Activated gamma-delta T cell (primary cell): Measurements from ENCODE around the gene OR52N4.
"Not testable (repeated sequence)": the region's sequence is repeated elsewhere in the genome, so short reads cannot be mapped to it uniquely, and the experiment has no call there.

Source experiments
- DNase-seq: peaks from one replicate; lab custom pipeline; 2025; lab: John Stamatoyannopoulos, UW
- total RNA-seq, 2 donors: gene quantifications; one replicate each; lab custom pipeline; 2026; lab: John Stamatoyannopoulos, UW

OR52N4 gene
- 0.96 to 2.6 reads per million in 2 donors for total RNA-seq

- DNase-seq, result no peak
Observed at GRCh38 chr11:5753943-5754342, at the start of gene OR52N4. Gene OR52N4 (plus strand): TSS chr11:5754243. CDS start chr11:5754741, 498 bp downstream.

DNA sequence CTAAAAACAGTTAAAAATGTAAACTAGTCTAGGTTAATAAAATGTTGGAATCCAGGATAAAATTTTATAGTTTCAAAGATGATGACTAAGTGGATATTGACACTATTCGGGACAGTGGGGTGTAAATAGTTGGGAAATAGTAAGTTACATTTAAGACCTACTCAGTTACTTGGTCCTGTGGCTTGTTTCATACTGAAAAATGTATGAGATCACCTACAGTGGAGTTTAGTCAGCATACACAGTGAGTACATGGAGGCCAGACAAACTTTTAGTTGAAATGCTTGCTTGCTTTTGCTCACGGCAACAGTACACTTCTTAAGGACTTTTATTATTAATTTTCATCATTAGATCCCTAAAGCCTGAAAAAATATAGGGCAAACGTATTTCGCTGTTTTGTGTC is 48.4 kb upstream of the OR52N4 start:
- no peak for DNase-seq

- DNase-seq, result no peak
Observed at GRCh38 chr11:5712507-5712906, 41.5 kb upstream of the OR52N4 start.

DNA sequence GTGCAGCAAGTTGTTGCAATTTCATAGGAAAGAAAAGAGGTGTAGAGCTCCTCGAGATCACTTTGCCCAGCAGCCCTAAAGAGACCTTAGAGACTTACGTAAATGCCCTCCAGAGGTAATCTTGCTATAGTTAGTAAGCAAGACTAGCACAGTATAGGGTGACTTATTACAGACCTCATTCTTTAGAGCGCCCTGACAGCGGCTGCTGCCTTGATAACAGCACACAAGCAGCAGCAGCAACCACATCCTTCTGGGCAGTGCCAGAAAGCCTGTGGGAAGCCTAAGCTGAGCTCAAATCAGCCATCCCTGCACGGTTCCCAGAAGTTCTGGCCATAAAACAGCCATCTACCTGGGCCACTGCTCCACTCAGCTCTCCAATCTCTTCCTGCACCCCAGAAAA is 40.3 kb upstream of the OR52N4 start:
- DNase-seq, result no peak

DNA sequence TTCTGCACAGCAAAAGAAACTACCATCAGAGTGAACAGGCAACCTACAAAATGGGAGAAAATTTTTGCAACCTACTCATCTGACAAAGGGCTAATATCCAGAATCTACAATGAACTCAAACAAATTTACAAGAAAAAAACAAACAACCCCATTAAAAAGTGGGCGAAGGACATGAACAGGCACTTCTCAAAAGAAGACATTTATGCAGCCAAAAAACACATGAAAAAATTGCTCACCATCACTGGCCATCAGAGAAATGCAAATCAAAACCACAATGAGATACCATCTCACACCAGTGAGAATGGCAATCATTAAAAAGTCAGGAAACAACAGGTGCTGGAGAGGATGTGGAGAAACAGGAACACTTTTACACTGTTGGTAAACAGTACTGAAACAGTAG is 37.5 kb upstream of the OR52N4 start:
- not testable (repeated sequence) for DNase-seq

- DNase-seq, result no peak
Observed at GRCh38 chr11:5719703-5720495, 34.1 kb upstream of the OR52N4 start.

DNA sequence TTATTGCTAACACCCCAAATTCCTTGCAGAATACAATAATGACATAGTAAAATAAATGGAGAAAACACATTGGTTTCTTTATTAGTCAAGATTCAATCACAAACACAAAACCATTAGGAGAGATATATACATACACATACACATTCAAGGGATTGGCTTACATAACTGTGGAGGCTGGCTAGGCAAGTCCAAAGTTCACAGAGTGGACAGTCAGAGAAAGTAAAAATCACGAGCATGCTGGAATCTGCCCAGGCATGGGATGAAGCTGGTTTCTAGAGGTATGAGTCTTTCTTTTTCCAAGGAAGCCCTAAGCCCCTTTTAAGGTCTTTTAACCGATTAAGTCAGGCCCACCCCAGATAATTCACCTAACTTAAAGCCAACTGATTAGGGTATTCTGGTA is 31.4 kb upstream of the OR52N4 start:
- DNase-seq, result no peak

GRCh38 chr11:5726351-5726750 is 27.7 kb upstream of the OR52N4 start:
- no peak for DNase-seq

DNA sequence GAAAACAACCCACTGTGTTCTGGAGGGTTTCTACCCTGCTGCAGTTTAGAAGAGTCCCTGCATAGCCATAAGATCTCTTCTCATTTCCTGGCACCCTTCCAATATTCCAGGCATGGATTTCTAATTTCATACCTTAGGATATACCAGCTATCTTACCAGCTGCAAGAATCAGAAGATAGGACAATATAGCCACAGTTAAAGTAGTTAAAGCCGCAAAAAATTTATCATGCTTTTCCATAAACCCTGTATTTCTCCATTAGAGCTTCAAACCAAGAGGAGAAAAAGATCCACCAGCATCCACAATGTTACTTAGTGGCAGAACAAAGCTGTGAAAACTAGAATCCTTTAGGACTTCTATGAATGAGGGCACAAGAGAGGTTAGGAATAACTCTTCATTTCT is 26.4 kb upstream of the OR52N4 start:
- DNase-seq, result no peak

GRCh38 chr11:5736396-5736795 is 17.6 kb upstream of the OR52N4 start, which contains the start of gene OR56B1:
Gene OR56B1 (plus strand): TSS chr11:5736448. CDS start chr11:5736517, 69 bp downstream.
- DNase-seq, result no peak

- no peak for DNase-seq
Observed at GRCh38 chr11:5737091-5737490, 17.0 kb upstream of the OR52N4 start.

DNA sequence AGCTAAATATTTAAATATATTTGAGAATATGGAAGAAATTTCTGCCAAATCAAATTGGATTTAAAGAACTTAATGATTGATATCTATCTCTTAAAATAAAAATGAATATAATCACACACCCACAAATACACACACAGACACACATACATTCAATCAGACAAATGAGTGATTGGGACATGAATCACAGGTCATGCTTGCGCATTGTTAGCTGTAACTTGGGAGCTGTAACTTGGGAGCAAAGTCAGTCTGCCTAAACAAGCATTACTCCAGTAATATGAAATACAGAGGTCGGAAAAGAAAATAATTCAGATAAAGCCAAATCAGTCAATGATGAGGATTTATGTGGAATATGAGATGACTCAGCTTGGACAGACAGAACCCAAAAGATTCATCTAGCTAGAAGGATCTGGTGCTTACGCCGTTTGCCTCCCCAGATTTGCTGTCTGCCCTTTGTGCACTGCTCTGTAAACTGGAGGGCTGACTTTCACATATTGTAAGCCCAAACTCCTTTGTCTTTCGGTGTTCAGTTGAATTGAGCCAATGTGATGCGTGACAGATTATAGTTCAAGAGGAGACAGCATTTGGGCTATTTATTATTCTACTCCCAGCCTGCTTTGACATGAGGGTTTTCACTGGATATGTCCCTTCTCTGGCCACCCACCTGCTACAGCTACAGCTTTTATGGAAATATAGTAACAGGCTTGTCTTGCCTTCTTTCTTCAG is 16.2 kb upstream of the OR52N4 start:
- no peak for DNase-seq

GRCh38 chr11:5738431-5738830 is 15.6 kb upstream of the OR52N4 start:
- DNase-seq, result no peak

DNA sequence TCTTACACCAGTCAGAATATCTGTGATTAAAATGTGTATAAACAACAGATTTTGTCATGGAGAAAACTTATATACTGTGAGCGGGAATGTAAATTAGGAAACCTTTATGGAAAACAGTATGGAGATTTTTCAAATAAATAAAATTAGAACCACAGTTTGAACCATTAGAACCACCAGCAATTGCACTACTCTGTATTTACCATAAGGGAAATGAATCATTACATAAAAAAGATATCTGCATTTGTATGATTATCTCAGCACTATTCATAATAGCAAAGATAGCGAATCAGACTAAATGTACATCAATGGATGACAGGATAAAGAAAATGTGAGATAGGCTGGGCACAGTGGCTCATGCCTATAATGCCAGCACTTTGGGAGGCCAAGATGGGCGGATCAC is 7.4 kb upstream of the OR52N4 start:
- no peak for DNase-seq

DNA sequence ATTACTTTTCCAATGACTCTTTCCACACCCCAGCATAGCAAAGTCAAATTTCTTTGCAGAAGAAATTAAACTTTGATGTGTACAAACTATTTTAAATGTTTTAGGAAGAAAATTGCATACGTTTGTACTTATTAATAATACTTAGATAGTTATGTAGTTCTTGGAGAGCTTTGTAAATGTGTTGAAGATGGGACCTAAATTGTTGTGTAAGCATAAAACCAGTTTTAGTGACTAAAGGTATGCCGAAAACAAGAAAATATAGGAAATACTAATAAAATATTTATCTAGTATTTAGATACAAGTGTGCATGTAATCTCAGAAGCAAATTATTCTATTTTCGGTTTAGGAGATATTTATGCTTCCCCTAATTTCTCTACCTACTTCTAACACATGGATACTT is 4.2 kb upstream of the OR52N4 start:
- no peak for DNase-seq

DNA sequence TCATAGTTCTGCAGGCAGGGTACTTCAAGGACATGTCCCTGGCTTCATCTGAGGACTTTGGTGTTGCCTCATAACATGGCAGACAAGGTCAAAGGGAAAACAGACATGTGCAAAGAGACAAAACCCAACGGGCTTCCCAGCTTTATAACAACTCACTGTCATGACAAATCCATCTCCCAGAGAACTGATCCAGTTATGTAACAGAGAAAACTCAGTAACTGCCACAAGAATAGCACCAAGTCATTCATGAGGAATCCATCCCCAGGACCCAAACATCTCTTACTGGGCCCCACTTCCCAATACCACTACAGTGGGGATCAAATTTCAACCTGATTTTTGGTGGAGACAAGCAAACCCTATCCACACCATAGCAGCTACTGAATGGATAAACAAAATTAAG is 13.0 kb downstream of the OR52N4 start:
- DNase-seq, result no peak

- DNase-seq, result no peak
Observed at GRCh38 chr11:5783255-5783654, 29.2 kb downstream of the OR52N4 start, which contains the start of gene OR52N5. Gene OR52N5 (minus strand): TSS chr11:5783355. CDS start chr11:5778634, 4,721 bp downstream.

GRCh38 chr11:5791165-5791564 is 37.1 kb downstream of the OR52N4 start, which contains the start of gene OR52N1:
Gene OR52N1 (minus strand): TSS chr11:5791265. CDS start chr11:5788816, 2,449 bp downstream.
- DNase-seq, result no peak

DNA sequence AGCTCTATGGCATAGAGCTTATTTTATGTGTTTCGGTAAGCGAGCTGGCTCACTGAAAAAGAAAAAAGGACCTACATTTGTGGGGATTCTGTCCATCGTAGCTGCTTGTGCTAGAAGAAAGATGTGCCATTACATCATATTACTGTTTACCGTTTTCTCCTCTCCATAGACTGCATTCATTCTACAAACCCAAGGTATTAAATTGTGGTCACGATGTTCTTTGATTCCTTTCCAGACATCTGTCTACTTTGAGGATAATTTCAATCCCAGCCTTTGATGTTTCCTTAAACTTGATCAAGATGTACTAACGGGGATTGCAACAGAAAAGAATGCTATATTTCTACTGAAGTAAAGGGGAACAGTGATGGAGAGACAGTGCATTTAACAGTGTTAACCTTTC is 42.5 kb downstream of the OR52N4 start:
- no peak for DNase-seq

- no peak for DNase-seq
Observed at GRCh38 chr11:5803982-5804381, 49.9 kb downstream of the OR52N4 start.
